H1 (cell line): ENCODE results near the gene NBPF6.

Experiments
- CHD1 ChIP-seq: IDR thresholded peaks from 2 replicates; pipeline ENCODE4 v1.6.1; 2012; ENCODE audit warnings: low read depth, low read length, improper control_type of control experiment
- CTCF ChIP-seq, 3 experiments: IDR thresholded peaks; 1 replicate in 2 of 3; 2 replicates in 1 of 3; pipeline versions ENCODE4 v1.5.1 to v1.6.1; 2011; ENCODE audit warnings: low read length in 3 of 3, mild to moderate bottlenecking in 3 of 3, inconsistent platforms in 2 of 3, low read depth in 1 of 3, moderate library complexity in 1 of 3; ENCODE audit not compliant: insufficient read depth in 1 of 3; ENCODE audit errors: control extremely low read depth in 1 of 3
- JUN ChIP-seq: IDR thresholded peaks from 2 replicates; pipeline ENCODE4 v1.6.1; 2011; ENCODE audit warnings: low read depth, mild to moderate bottlenecking, improper control_type of control experiment, low read length
- JUND ChIP-seq: IDR thresholded peaks from 2 replicates; pipeline ENCODE4 v1.6.1; 2011; ENCODE audit warnings: mild to moderate bottlenecking, improper control_type of control experiment, low read length
- POLR2A ChIP-seq, 2 experiments: IDR thresholded peaks; 1 replicate in 1 of 2; 2 replicates in 1 of 2; pipeline ENCODE4 v1.6.1; 2011; ENCODE audit warnings: low read depth in 2 of 2, low read length in 2 of 2, mild to moderate bottlenecking in 2 of 2; ENCODE audit errors: control extremely low read depth in 1 of 2
- POLR2AphosphoS5 ChIP-seq: IDR thresholded peaks from 2 replicates; pipeline ENCODE4 v1.6.1; 2011; ENCODE audit warnings: low read depth, low read length
- RAD21 ChIP-seq, 2 experiments: IDR thresholded peaks in 1 of 2; conservative IDR thresholded peaks in 1 of 2; 2 replicates each; pipeline ENCODE4 v1.6.1; 2011; ENCODE audit warnings: low read depth in 2 of 2, low read length in 2 of 2, improper control_type of control experiment in 1 of 2, inconsistent platforms in 1 of 2, mild to moderate bottlenecking in 1 of 2, moderate library complexity in 1 of 2
- SAP30 ChIP-seq: fragments of 300-600 bp; sonication (generic); IDR thresholded peaks from 2 replicates; pipeline ENCODE4 v1.7.1; 2012; ENCODE audit warnings: low read length, moderate library complexity, mild to moderate bottlenecking, inconsistent platforms; ENCODE audit not compliant: insufficient read depth, insufficient replicate concordance
- SIRT6 ChIP-seq: IDR thresholded peaks from one replicate; pipeline ENCODE4 v1.7.1; 2012; ENCODE audit warnings: low read length, inconsistent platforms
- SP1 ChIP-seq: IDR thresholded peaks from 2 replicates; pipeline ENCODE4 v1.6.1; 2011; ENCODE audit warnings: low read depth, low read length

DNA sequence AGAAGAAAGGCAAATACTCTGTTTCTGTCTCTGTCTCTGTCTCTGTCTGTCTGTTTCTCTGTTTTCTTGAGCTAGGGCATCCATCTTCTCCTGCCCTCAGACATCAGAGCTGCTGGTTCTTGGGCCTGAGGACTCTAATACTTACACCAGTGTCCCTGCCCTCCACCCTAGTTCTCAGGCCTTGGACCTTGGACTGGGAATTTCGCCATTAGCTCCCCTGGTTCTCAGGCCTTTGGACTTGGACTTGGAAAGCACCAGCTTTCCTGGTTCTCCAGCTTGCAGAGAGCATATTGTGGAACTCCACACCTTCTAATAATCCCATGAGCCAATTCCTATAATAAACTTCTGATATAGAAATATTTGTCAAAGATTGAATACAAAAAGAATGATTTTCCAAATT lies 32.6 kb downstream of the NBPF6 start:
- no peak for TF ChIP-seq CTCF (IDR thresholded peaks at IDR 0.05; ENCODE audit: control extremely low read depth in 1 of 3, insufficient read depth in 1 of 3, low read depth in 1 of 3, low read length in 3 of 3)
- TF ChIP-seq SAP30, result no peak
- TF ChIP-seq SIRT6, result no peak
- TF ChIP-seq SP1, result no peak
- no peak for TF ChIP-seq POLR2A (IDR thresholded peaks at IDR 0.05; ENCODE audit: control extremely low read depth in 1 of 2, low read depth in 2 of 2, low read length in 2 of 2)
- no peak for TF ChIP-seq RAD21 (IDR thresholded peaks at IDR 0.05 in 1 of 2, conservative IDR thresholded peaks at IDR 0.05 in 1 of 2; ENCODE audit: low read depth in 2 of 2, low read length in 2 of 2)
- no peak for TF ChIP-seq JUN
- TF ChIP-seq POLR2AphosphoS5, result no peak
- no peak for TF ChIP-seq JUND
- no peak for TF ChIP-seq CHD1
